Adrenal gland (tissue), 12 donors: ENCODE measurements around the gene IL15. TPM values are rescaled to one million over a fixed set of nuclear protein-coding genes. Genes with fewer than 3 reads are reported as not detected.
"Not testable (repeated sequence)": the region's sequence is repeated elsewhere in the genome, so short reads cannot be mapped to it uniquely, and the experiment has no call there.

Source experiments
- DNase-seq, 7 donors: peaks; one replicate each; pipeline ENCODE4 v3.0.0-alpha.2; 2019 to 2020
- H3K27ac ChIP-seq, 5 donors: fragments of 200-600 bp; sonication (generic) in 4 of 5; 1 replicate in 3 of 5; 2 replicates in 2 of 5; pipeline versions ENCODE4 v1.5.1 to v1.8.0; 2016 to 2020; ENCODE audit warnings: mild to moderate bottlenecking in 1 of 5
- H3K27me3 ChIP-seq: fragments of 200-600 bp; 2 replicates; pipeline ENCODE4 v1.8.0; 2021
- H3K36me3 ChIP-seq, 2 donors: fragments of 200-600 bp; replicated peaks in 1 of 2; 1 replicate in 1 of 2; 2 replicates in 1 of 2; pipeline versions ENCODE4 v1.5.1 to v1.8.0; 2018 to 2022
- H3K4me1 ChIP-seq, 2 donors: fragments of 200-600 bp; replicated peaks in 1 of 2; 1 replicate in 1 of 2; 2 replicates in 1 of 2; pipeline versions ENCODE4 v1.5.1 to v1.8.0; 2018 to 2021
- H3K4me3 ChIP-seq, 4 donors: fragments of 200-600 bp; sonication (generic) in 3 of 4; one replicate each; pipeline ENCODE4 v1.5.1; 2016 to 2018
- H3K9me3 ChIP-seq, 3 donors: fragments of 200-600 bp; sonication (generic) in 1 of 3; replicated peaks in 1 of 3; 1 replicate in 2 of 3; 2 replicates in 1 of 3; pipeline versions ENCODE4 v1.5.1 to v1.8.0; 2016 to 2021
- CTCF ChIP-seq, 6 experiments: fragments of 450-650 bp in 4 of 6; fragments of 200-600 bp in 2 of 6; sonication (generic) in 1 of 6; IDR thresholded peaks; 1 replicate in 5 of 6; 2 replicates in 1 of 6; pipeline versions ENCODE4 v1.5.1 to v1.8.0; 2016 to 2021; ENCODE audit warnings: antibody characterized with exemption in 6 of 6, mild to moderate bottlenecking in 2 of 6, moderate library complexity in 1 of 6
- POLR2A ChIP-seq, 2 donors: fragments of 450-650 bp; IDR thresholded peaks; one replicate each; pipeline ENCODE4 v1.6.1; 2017; ENCODE audit warnings: antibody characterized with exemption in 2 of 2, mild to moderate bottlenecking in 2 of 2, moderate library complexity in 1 of 2
- WGBS, 4 donors: extraction: QIAGEN DNeasy Blood & Tissue Kit in 2 of 4; methylation state at CpG; one replicate each; pipeline versions ENCODE4 v1.1.5 to v1.1.7; 2013 to 2017; 5-methylcytosine and 5-hydroxymethylcytosine counted together
- intact Hi-C, 2 donors: fragments of 100-400 bp; cut with DNase I; formaldehyde crosslinking; loops; one replicate each; pipeline versions ENCODE4 v1.14.1 to v1.15.0; 2022 to 2023
- polyA plus RNA-seq, 3 donors: library from polyadenylated mRNA; stranded (reverse); fragments of 200-250 nt in 2 of 3; fragments of 350-450 nt in 1 of 3; fragmentation: Illumina TruSeq in 1 of 3; extraction: RNeasy Lipid Tissue Mini Kit (QIAGEN cat#74804) in 1 of 3; gene quantifications; one replicate each; pipeline ENCODE4 v1.2.3, GENCODE V29; 2013 to 2014
- total RNA-seq, 9 donors: library from RNA; depleted of rRNA in 4 of 9; stranded (reverse); fragments of >200 nt in 4 of 9; fragments of 120-200 nt in 1 of 9; fragmentation: NEBNext Ultra II Directional in 1 of 9; extraction: Animal tissue kit (Norgen Biotek cat#: 25700) in 1 of 9; gene quantifications; one replicate each; pipeline versions ENCODE4 v1.1.0 to v1.2.4, GENCODE V29; 2013 to 2023
- donor health status: healthy with polysubstance abuse.
- donor health status: Bipolar disorder and iron deficiency.
- donor health status: DM: yes; HTN: yes; CAD: no.
- donor health status: DM: no; HTN: no; CAD: no.
- donor health status: DM: no; HTN: no; CAD: no.
- donor health status: DM: yes; HTN: yes; CAD: no.

Gene IL15
- total and polyA plus RNA-seq, 12 donors, result 0.94 to 8.9 (median 3.2) TPM

GRCh38 chr4:141686879-141687278, 50.5 kb downstream of the IL15 start:
- Histone ChIP-seq H3K27me3 (no peaks in the 10 kb centered on the region), H3K4me3 (no peak overlapping the region), H3K27ac (no peak overlapping the region), H3K9me3 (no peaks in the 10 kb centered on the region), H3K36me3 (no peaks in the 10 kb centered on the region), H3K4me1 (peaks cover 0 to 3% of the 10 kb centered on the region in 2 donors)
- peak in 5 of 7 donors; percentile 24 to 62 (median 33) for DNase-seq
- intact Hi-C loops, result no loop called here
- TF ChIP-seq POLR2A (IDR thresholded peaks at IDR 0.05) (no peak), CTCF (IDR thresholded peaks at IDR 0.05) (no peak)

- DNase-seq, H3K4me1 ChIP-seq, H3K27ac ChIP-seq, H3K27me3 ChIP-seq, intact Hi-C loops, H3K9me3 ChIP-seq, H3K4me3 ChIP-seq, H3K36me3 ChIP-seq: not testable (repeated sequence)
- 93 to 96% (median 95%) methylated on average over 4 to 29 of the region's 29 CpGs for WGBS, 4 donors
These were observed 53.4 kb downstream of the IL15 start for GRCh38 chr4:141689726-141690296.

GRCh38 chr4:141691247-141691646, 54.9 kb downstream of the IL15 start:
- H3K9me3 ChIP-seq, H3K27me3 ChIP-seq, DNase-seq, intact Hi-C loops, H3K36me3 ChIP-seq, H3K4me3 ChIP-seq, H3K27ac ChIP-seq, H3K4me1 ChIP-seq: not testable (repeated sequence)
- 77 to 100% (median 85%) methylated on average over 1 of the region's 1 CpG for WGBS, 4 donors

GRCh38 chr4:141692081-141692480, 55.7 kb downstream of the IL15 start:
- intact Hi-C loops, result no loop called here
- 73 to 94% (median 82%) methylated on average over 2 of the region's 2 CpGs for WGBS, 4 donors
- Histone ChIP-seq H3K27me3 (no peaks in the 10 kb centered on the region), H3K4me3 (no peak overlapping the region), H3K4me1 (no peaks in the 10 kb centered on the region), H3K36me3 (no peaks in the 10 kb centered on the region), H3K27ac (no peak overlapping the region), H3K9me3 (no peaks in the 10 kb centered on the region)
- no peak for DNase-seq
- TF ChIP-seq POLR2A (IDR thresholded peaks at IDR 0.05), result no peak
- TF ChIP-seq CTCF (IDR thresholded peaks at IDR 0.05), result no peak

GRCh38 chr4:141697116-141697515, 60.7 kb downstream of the IL15 start:
- DNase-seq, result no peak
- TF ChIP-seq CTCF (IDR thresholded peaks at IDR 0.05), result no peak
- no peak for TF ChIP-seq POLR2A (IDR thresholded peaks at IDR 0.05)
- Histone ChIP-seq H3K4me1 (no peaks in the 10 kb centered on the region), H3K27ac (no peak overlapping the region), H3K9me3 (no peaks in the 10 kb centered on the region), H3K36me3 (no peaks in the 10 kb centered on the region), H3K4me3 (no peak overlapping the region), H3K27me3 (no peaks in the 10 kb centered on the region)
- intact Hi-C loops, result no loop called here
- 86 to 93% (median 90%) methylated on average over 2 of the region's 2 CpGs for WGBS, 4 donors
